Measurements from ENCODE around the gene RPN2. TPM values are rescaled to one million over a fixed set of nuclear protein-coding genes. Genes with fewer than 3 reads are reported as not detected.

RPN2 gene
- total RNA-seq, 1 experiment from 2014 or later = 234 TPM

- Histone ChIP-seq H2BK20ac (ENCODE audit: low read depth, low read length, poor library complexity, severe bottlenecking) (no peak overlapping the region), H2BK5ac (ENCODE audit: insufficient read length, low read length) (no peak overlapping the region), H2BK12ac (ENCODE audit: insufficient read length, low read depth, low read length) (no peak overlapping the region), H4K20me1 (ENCODE audit: control insufficient read depth, insufficient read depth, insufficient read length) (no peaks in the 10 kb centered on the region), H3K4me2 (ENCODE audit: insufficient read depth, insufficient read length, low read length) (no peak overlapping the region), H2BK120ac (ENCODE audit: low read depth, low read length, poor library complexity, severe bottlenecking) (no peak overlapping the region), H3K79me1 (ENCODE audit: insufficient read depth, low read depth, low read length, poor library complexity, severe bottlenecking) (peaks cover 19% of the 10 kb centered on the region), H2AFZ (ENCODE audit: low read length) (no peak overlapping the region), H3T11ph (ENCODE audit: low read length) (no peak overlapping the region), H2BK15ac (ENCODE audit: low read depth, low read length) (no peak overlapping the region), H3K27ac (ENCODE audit: insufficient read length, low read depth, low read length) (no peak overlapping the region), H3K14ac (ENCODE audit: insufficient read depth, low read length) (no peak overlapping the region; the same call in 1 of the 2 replicates), H3K4ac (ENCODE audit: low read depth, low read length) (no peak overlapping the region), H3K18ac (ENCODE audit: insufficient read length, low read depth, low read length) (no peak overlapping the region), H3K56ac (ENCODE audit: insufficient read length, low read depth, low read length) (no peak overlapping the region), H3K23ac (ENCODE audit: insufficient read length, low read depth, low read length) (no peak overlapping the region), H3K9me3 (ENCODE audit: control insufficient read depth, low read depth, low read length) (no peaks in the 10 kb centered on the region), H4K91ac (ENCODE audit: insufficient read length, low read depth, low read length) (no peak overlapping the region), H3K23me2 (ENCODE audit: insufficient read length, low read depth, low read length, poor library complexity, severe bottlenecking) (no peaks in the 10 kb centered on the region), H4K5ac (ENCODE audit: insufficient read length, low read depth, low read length) (no peak overlapping the region), H3K27me3 (ENCODE audit: insufficient read depth, low read length) (no peaks in the 10 kb centered on the region), H3K9ac (ENCODE audit: extremely low read depth, insufficient read length, low read length) (no peak overlapping the region), H4K8ac (replicated peaks; ENCODE audit: insufficient read length, low read depth, low read length) (no peak overlapping the region), H3K4me1 (ENCODE audit: insufficient read depth, low read length) (no peaks in the 10 kb centered on the region), H2AK5ac (ENCODE audit: insufficient read length, low read length) (no peak overlapping the region), H3K79me2 (ENCODE audit: insufficient read depth, low read length) (peaks cover 31% of the 10 kb centered on the region; the same call in 1 of the 2 replicates)
- H3K4me1 Mint-ChIP-seq = peaks cover 33 to 38% of the 10 kb centered on the region in 2 experiments
- DNase-seq = no peak
- no CpG with 5 or more reads among the region's 14 CpGs for WGBS (ENCODE audit: extremely low coverage, insufficient read length, low lambda C conversion rate)
- TF ChIP-seq CTCF (conservative IDR thresholded peaks at IDR 0.05) = no peak
- peaks cover 39 to 60% (median 50%) of the 10 kb centered on the region in 3 experiments; a peak in 6 of 7 replicates for H3K36me3 Mint-ChIP-seq (ENCODE audit: insufficient read depth in 1 of 3, low read depth in 3 of 3)
- no peaks in the 10 kb centered on the region for H3K9me3 Mint-ChIP-seq
- H3K4me3 Mint-ChIP-seq = 0 out of 5 replicates have a peak overlapping the region, but pooled peaks of 1 of the 2 experiments have one; percentile 16
- H3K27ac Mint-ChIP-seq = peak overlapping the region; percentile 41 to 96 (median 92); a peak in 6 of 7 replicates
- no peaks in the 10 kb centered on the region for H3K27me3 Mint-ChIP-seq (ENCODE audit: low read depth)
These were observed 15.7 kb downstream of the RPN2 start for GRCh38 chr20:37194621-37195417.
